Ishikawa (cell line): ENCODE results near the gene CYP2S1.

Source experiments
- CEBPB ChIP-seq: IDR thresholded peaks from 2 replicates; pipeline ENCODE4 v1.6.1; 2012
- CREB1 ChIP-seq: IDR thresholded peaks from 2 replicates; pipeline ENCODE4 v1.6.1; 2012; ENCODE audit warnings: low read depth
- EGR1 ChIP-seq: IDR thresholded peaks from 2 replicates; pipeline ENCODE4 v1.6.1; 2012
- EP300 ChIP-seq: IDR thresholded peaks from 2 replicates; pipeline ENCODE4 v1.6.1; 2012; ENCODE audit warnings: borderline replicate concordance
- FOXM1 ChIP-seq: IDR thresholded peaks from 2 replicates; pipeline ENCODE4 v1.6.1; 2012; ENCODE audit warnings: low read depth, borderline replicate concordance
- NFIC ChIP-seq: IDR thresholded peaks from 2 replicates; pipeline ENCODE4 v1.6.1; 2012
- RAD21 ChIP-seq: IDR thresholded peaks from 2 replicates; pipeline ENCODE4 v1.6.1; 2012; ENCODE audit warnings: low read depth
- TAF1 ChIP-seq: IDR thresholded peaks from 2 replicates; pipeline ENCODE4 v1.6.1; 2012; ENCODE audit warnings: low read depth, mild to moderate bottlenecking
- TCF12 ChIP-seq: IDR thresholded peaks from 2 replicates; pipeline ENCODE4 v1.6.1; 2012; ENCODE audit warnings: low read depth
- TEAD4 ChIP-seq: IDR thresholded peaks from 2 replicates; pipeline ENCODE4 v1.6.1; 2012
- YY1 ChIP-seq: IDR thresholded peaks from 2 replicates; pipeline ENCODE4 v1.6.1; 2012; ENCODE audit warnings: low read depth
- ZBTB7A ChIP-seq: IDR thresholded peaks from 2 replicates; pipeline ENCODE4 v1.6.1; 2012; ENCODE audit warnings: low read depth
- TF ChIP-seq, protein P1 (sequence below): IDR thresholded peaks from 2 replicates; pipeline ENCODE4 v1.6.1; 2012
- TF ChIP-seq, protein P2 (sequence below): IDR thresholded peaks from 2 replicates; pipeline ENCODE4 v1.6.1; 2012
- TF ChIP-seq, protein P3 (sequence below): IDR thresholded peaks from 2 replicates; pipeline ENCODE4 v1.6.1; 2012; ENCODE audit warnings: low read depth, mild to moderate bottlenecking

Gene CYP2S1

DNA sequence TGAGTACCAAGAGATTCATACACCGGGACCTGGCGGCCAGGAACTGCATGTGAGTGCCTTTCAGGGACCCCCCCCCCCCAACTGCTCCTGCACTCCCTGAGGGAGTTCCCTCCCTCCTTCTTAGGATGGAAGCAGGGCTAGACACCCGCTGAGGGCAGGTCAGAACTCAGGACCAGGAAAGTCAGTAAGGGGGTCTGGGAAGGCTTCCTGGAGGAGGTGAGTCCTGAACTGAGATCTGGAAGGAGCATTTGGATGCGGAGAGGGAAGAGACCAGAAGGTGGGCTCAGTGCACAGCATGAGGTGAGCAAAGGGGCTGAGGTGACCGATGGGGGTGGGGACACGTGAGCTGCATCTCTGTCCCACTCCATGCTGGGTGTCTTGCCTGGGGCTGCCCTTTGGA, 60.6 kb downstream of the CYP2S1 start:
- TF ChIP-seq EP300 (no peak), TCF12 (no peak), FOXM1 (no peak), TEAD4 (no peak), TAF1 (no peak), YY1 (no peak), NFIC (no peak), RAD21 (no peak), EGR1 (no peak), CEBPB (no peak), ZBTB7A (no peak), CREB1 (no peak)
- TF ChIP-seq, protein P1, sequence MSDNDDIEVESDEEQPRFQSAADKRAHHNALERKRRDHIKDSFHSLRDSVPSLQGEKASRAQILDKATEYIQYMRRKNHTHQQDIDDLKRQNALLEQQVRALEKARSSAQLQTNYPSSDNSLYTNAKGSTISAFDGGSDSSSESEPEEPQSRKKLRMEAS = no peak
- TF ChIP-seq, protein P2, sequence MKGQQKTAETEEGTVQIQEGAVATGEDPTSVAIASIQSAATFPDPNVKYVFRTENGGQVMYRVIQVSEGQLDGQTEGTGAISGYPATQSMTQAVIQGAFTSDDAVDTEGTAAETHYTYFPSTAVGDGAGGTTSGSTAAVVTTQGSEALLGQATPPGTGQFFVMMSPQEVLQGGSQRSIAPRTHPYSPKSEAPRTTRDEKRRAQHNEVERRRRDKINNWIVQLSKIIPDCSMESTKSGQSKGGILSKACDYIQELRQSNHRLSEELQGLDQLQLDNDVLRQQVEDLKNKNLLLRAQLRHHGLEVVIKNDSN = no peak

DNA sequence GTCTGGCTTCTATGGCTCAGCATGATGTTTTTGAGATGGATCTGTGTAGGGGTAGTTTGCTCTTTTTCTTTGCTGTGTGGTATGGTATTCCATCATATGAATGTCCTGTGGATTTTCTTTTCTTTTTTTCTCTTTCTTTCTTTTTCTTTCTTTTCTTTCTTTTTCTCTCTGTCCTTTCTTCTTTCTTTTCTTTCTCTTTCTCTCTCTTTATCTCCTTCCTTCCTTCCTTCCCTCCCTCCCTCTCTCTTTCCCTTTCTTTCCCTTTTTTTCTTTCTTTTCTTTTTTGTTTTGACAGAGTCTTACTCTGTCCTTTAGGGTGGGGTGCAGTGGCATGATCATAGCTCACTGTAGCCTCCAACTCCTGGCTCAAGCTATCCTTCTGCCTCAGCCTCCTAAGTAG, 62.2 kb downstream of the CYP2S1 start:
- TF ChIP-seq, protein P3, sequence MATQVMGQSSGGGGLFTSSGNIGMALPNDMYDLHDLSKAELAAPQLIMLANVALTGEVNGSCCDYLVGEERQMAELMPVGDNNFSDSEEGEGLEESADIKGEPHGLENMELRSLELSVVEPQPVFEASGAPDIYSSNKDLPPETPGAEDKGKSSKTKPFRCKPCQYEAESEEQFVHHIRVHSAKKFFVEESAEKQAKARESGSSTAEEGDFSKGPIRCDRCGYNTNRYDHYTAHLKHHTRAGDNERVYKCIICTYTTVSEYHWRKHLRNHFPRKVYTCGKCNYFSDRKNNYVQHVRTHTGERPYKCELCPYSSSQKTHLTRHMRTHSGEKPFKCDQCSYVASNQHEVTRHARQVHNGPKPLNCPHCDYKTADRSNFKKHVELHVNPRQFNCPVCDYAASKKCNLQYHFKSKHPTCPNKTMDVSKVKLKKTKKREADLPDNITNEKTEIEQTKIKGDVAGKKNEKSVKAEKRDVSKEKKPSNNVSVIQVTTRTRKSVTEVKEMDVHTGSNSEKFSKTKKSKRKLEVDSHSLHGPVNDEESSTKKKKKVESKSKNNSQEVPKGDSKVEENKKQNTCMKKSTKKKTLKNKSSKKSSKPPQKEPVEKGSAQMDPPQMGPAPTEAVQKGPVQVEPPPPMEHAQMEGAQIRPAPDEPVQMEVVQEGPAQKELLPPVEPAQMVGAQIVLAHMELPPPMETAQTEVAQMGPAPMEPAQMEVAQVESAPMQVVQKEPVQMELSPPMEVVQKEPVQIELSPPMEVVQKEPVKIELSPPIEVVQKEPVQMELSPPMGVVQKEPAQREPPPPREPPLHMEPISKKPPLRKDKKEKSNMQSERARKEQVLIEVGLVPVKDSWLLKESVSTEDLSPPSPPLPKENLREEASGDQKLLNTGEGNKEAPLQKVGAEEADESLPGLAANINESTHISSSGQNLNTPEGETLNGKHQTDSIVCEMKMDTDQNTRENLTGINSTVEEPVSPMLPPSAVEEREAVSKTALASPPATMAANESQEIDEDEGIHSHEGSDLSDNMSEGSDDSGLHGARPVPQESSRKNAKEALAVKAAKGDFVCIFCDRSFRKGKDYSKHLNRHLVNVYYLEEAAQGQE = no peak
- TF ChIP-seq TCF12 (no peak), EP300 (no peak), EGR1 (no peak), ZBTB7A (no peak), CREB1 (no peak)
- TF ChIP-seq, protein P1 = no peak
